Panc1 (cell line): ENCODE results near the gene ATXN7. TPM values are rescaled to one million over a fixed set of nuclear protein-coding genes. Genes with fewer than 3 reads are reported as not detected.

Experiments used
- ATAC-seq: fragments of 200-7000 bp; cut with Tn5 transposase; 2 replicates; pipeline ENCODE4 v1.9.1; 2020; ENCODE audit warnings: mild to moderate bottlenecking, moderate library complexity
- BruUV-seq: library from RNA; stranded (reverse); fragments of 400-500 nt; replicated peaks from 2 replicates; lab custom pipeline; 2021; lab: Mats Ljungman, UMichigan
- CTCF ChIA-PET: fragments of 300-600 bp; sonication (Branson Sonifier 250); formaldehyde crosslinking; loops from one replicate; lab custom pipeline; 2022; ENCODE audit warnings: antibody characterized with exemption; lab: Charles Lee
- POLR2A ChIA-PET: fragments of 300-600 bp; sonication (Branson Sonifier 250); formaldehyde crosslinking; loops from one replicate; lab custom pipeline; 2022; ENCODE audit warnings: antibody characterized with exemption; lab: Charles Lee
- DNase-seq: peaks from one replicate; pipeline ENCODE4 v3.0.0-alpha.2; 2010; ENCODE audit warnings: low read depth, low spot score
- H3K27ac ChIP-seq: 2 replicates; pipeline ENCODE4 v1.5.1; 2011; ENCODE audit warnings: mild to moderate bottlenecking, low read length, inconsistent platforms
- H3K27me3 ChIP-seq: fragments of 200-500 bp; sonication (Bioruptor generic); 2 replicates; pipeline ENCODE4 v1.6.0; 2014; ENCODE audit warnings: low read length, inconsistent platforms; ENCODE audit not compliant: control insufficient read depth, insufficient read depth
- H3K36me3 ChIP-seq: fragments of 200-500 bp; sonication (Bioruptor generic); 2 replicates; pipeline ENCODE4 v1.5.1; 2014; ENCODE audit warnings: inconsistent platforms, mild to moderate bottlenecking, low read length, moderate library complexity; ENCODE audit not compliant: control insufficient read depth, insufficient read depth
- H3K4me1 ChIP-seq: 2 replicates; pipeline ENCODE4 v1.5.1; 2011; ENCODE audit warnings: inconsistent platforms, mild to moderate bottlenecking, low read length, moderate library complexity; ENCODE audit not compliant: control insufficient read depth, insufficient read depth
- H3K4me3 ChIP-seq, 2 experiments: 2 replicates each; pipeline ENCODE4 v1.5.1; 2011 to 2012; ENCODE audit warnings: low read depth in 2 of 2, low read length in 2 of 2, mild to moderate bottlenecking in 2 of 2, inconsistent platforms in 1 of 2, moderate library complexity in 1 of 2
- H3K9me3 ChIP-seq: fragments of 200-500 bp; sonication (Bioruptor generic); 2 replicates; pipeline ENCODE4 v1.5.1; 2014; ENCODE audit warnings: low read depth, mild to moderate bottlenecking, inconsistent platforms, low read length, moderate library complexity; ENCODE audit not compliant: control insufficient read depth, insufficient read depth
- POLR2AphosphoS5 ChIP-seq: IDR thresholded peaks from 2 replicates; pipeline ENCODE4 v1.6.1; 2012; ENCODE audit warnings: mild to moderate bottlenecking, low read depth, low read length, moderate library complexity
- SIN3A ChIP-seq: IDR thresholded peaks from 2 replicates; pipeline ENCODE4 v1.6.1; 2012; ENCODE audit warnings: low read depth, mild to moderate bottlenecking, low read length, moderate library complexity, borderline replicate concordance; ENCODE audit not compliant: insufficient read depth
- TCF7L2 ChIP-seq: IDR thresholded peaks from 2 replicates; pipeline ENCODE4 v1.6.1; 2011; ENCODE audit warnings: mild to moderate bottlenecking, low read depth, low read length, inconsistent platforms
- in situ Hi-C: cut with HindIII; loops from 2 replicates; pipeline ENCODE4 v1.10.0; 2016; ENCODE audit warnings: low sequenced_read_pairs, low pct_unique_long_range_greater_than_20kb
- intact Hi-C: fragments of 100-400 bp; cut with micrococcal nuclease; formaldehyde crosslinking; loops from one replicate; pipeline ENCODE4 v1.10.0; 2022; ENCODE audit not compliant: unreplicated experiment
- total RNA-seq: library from RNA; stranded (reverse); gene quantifications from one replicate; pipeline ENCODE4 v1.2.1, GENCODE V29; 2021; ENCODE audit not compliant: unreplicated experiment
- TF ChIP-seq, protein P1 (sequence below), 2 experiments: IDR thresholded peaks; 2 replicates each; pipeline ENCODE4 v1.6.1; 2011 to 2012; ENCODE audit warnings: low read depth in 2 of 2, control low read depth in 1 of 2, low read length in 1 of 2, mild to moderate bottlenecking in 1 of 2, moderate library complexity in 1 of 2; ENCODE audit not compliant: insufficient read depth in 1 of 2
- TF ChIP-seq, protein P2 (sequence below): fragments of 450-650 bp; IDR thresholded peaks from 2 replicates; pipeline ENCODE4 v1.5.1; 2017; ENCODE audit warnings: mild to moderate bottlenecking

ATXN7 gene
- total RNA-seq, 1 experiment from 2014 or later, result 17.3 TPM

DNA sequence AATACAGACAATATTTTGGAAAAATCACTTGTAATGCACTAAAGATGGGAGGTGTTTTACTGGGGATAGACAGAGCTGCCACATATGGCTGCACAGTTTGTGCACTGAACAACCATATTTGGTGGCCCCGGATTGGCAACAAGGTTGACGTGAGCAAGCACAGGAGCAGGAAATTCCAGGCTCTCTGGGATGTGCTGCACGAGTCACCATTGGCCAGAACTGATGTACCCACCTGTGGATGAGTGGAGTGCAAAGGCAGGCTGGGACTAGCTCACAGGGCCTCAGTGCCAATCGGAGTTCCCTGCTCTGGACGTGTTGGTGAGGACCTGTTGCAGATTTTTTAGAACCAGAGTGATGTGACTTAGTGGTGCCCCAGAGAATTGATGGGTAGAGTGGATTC lies 90.5 kb downstream of the ATXN7 start:
- H3K9me3 ChIP-seq, result no peaks in the 10 kb centered on the region
- ChIA-PET POLR2A (no interaction called here), CTCF (no interaction called here)
- TF ChIP-seq, protein P1, sequence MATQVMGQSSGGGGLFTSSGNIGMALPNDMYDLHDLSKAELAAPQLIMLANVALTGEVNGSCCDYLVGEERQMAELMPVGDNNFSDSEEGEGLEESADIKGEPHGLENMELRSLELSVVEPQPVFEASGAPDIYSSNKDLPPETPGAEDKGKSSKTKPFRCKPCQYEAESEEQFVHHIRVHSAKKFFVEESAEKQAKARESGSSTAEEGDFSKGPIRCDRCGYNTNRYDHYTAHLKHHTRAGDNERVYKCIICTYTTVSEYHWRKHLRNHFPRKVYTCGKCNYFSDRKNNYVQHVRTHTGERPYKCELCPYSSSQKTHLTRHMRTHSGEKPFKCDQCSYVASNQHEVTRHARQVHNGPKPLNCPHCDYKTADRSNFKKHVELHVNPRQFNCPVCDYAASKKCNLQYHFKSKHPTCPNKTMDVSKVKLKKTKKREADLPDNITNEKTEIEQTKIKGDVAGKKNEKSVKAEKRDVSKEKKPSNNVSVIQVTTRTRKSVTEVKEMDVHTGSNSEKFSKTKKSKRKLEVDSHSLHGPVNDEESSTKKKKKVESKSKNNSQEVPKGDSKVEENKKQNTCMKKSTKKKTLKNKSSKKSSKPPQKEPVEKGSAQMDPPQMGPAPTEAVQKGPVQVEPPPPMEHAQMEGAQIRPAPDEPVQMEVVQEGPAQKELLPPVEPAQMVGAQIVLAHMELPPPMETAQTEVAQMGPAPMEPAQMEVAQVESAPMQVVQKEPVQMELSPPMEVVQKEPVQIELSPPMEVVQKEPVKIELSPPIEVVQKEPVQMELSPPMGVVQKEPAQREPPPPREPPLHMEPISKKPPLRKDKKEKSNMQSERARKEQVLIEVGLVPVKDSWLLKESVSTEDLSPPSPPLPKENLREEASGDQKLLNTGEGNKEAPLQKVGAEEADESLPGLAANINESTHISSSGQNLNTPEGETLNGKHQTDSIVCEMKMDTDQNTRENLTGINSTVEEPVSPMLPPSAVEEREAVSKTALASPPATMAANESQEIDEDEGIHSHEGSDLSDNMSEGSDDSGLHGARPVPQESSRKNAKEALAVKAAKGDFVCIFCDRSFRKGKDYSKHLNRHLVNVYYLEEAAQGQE (IDR thresholded peaks at IDR 0.05; ENCODE audit: insufficient read depth in 1 of 2, low read depth in 2 of 2, low read length in 1 of 2), result no peak
- TF ChIP-seq SIN3A (no peak), POLR2AphosphoS5 (no peak), TCF7L2 (no peak)
- TF ChIP-seq, protein P2, sequence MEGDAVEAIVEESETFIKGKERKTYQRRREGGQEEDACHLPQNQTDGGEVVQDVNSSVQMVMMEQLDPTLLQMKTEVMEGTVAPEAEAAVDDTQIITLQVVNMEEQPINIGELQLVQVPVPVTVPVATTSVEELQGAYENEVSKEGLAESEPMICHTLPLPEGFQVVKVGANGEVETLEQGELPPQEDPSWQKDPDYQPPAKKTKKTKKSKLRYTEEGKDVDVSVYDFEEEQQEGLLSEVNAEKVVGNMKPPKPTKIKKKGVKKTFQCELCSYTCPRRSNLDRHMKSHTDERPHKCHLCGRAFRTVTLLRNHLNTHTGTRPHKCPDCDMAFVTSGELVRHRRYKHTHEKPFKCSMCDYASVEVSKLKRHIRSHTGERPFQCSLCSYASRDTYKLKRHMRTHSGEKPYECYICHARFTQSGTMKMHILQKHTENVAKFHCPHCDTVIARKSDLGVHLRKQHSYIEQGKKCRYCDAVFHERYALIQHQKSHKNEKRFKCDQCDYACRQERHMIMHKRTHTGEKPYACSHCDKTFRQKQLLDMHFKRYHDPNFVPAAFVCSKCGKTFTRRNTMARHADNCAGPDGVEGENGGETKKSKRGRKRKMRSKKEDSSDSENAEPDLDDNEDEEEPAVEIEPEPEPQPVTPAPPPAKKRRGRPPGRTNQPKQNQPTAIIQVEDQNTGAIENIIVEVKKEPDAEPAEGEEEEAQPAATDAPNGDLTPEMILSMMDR, result no peak
- intact Hi-C loops (no loop called here), in situ Hi-C loops (no loop called here)
- BruUV-seq, result no TSS peak
- ATAC-seq (no peak), DNase-seq (no peak)
- H3K27ac ChIP-seq, result no peak overlapping the region
- H3K4me1 ChIP-seq, result no peaks in the 10 kb centered on the region
- H3K4me3 ChIP-seq, result no peak overlapping the region
- H3K36me3 ChIP-seq, result no peaks in the 10 kb centered on the region; the same call in none of the 2 replicates
- no peaks in the 10 kb centered on the region for H3K27me3 ChIP-seq

GRCh38 chr3:63955036-63955650 lies 91.5 kb downstream of the ATXN7 start:
- ChIA-PET CTCF (no interaction called here), POLR2A (no interaction called here)
- ATAC-seq, result no peak
- no peak overlapping the region for H3K4me3 ChIP-seq
- intact Hi-C loops (no loop called here), in situ Hi-C loops (no loop called here)
- H3K27me3 ChIP-seq, result no peaks in the 10 kb centered on the region
- BruUV-seq, result no TSS peak
- TF ChIP-seq POLR2AphosphoS5 (no peak), TCF7L2 (no peak), SIN3A (no peak)
- TF ChIP-seq, protein P1 (IDR thresholded peaks at IDR 0.05; ENCODE audit: insufficient read depth in 1 of 2, low read depth in 2 of 2, low read length in 1 of 2), result no peak
- TF ChIP-seq, protein P2, result no peak
- H3K9me3 ChIP-seq, result no peaks in the 10 kb centered on the region
- no peaks in the 10 kb centered on the region; the same call in 1 of the 2 replicates for H3K4me1 ChIP-seq
- H3K36me3 ChIP-seq, result no peaks in the 10 kb centered on the region; the same call in none of the 2 replicates
- no peak overlapping the region for H3K27ac ChIP-seq
- no peak for DNase-seq
